BE2C (cell line): ENCODE results near the gene SOWAHB.

Experiments
- DNase-seq: peaks from one replicate; pipeline ENCODE4 v3.0.0-alpha.2; 2020
- H3K27me3 ChIP-seq: fragments of 250-450 bp; sonication (Bioruptor Pico); 2 replicates; pipeline ENCODE4 v1.5.1; 2020; ENCODE audit warnings: mild to moderate bottlenecking
- H3K36me3 ChIP-seq: fragments of 250-450 bp; sonication (Bioruptor Pico); 2 replicates; pipeline ENCODE4 v1.5.1; 2020; ENCODE audit warnings: mild to moderate bottlenecking
- H3K4me1 ChIP-seq: fragments of 250-450 bp; sonication (Bioruptor Pico); 2 replicates; pipeline ENCODE4 v1.5.1; 2020
- H3K4me3 ChIP-seq: 2 replicates; pipeline ENCODE4 v1.5.1; 2011; ENCODE audit warnings: low read depth, low read length
- H3K9me3 ChIP-seq: fragments of 250-450 bp; sonication (Bioruptor Pico); 2 replicates; pipeline ENCODE4 v1.5.1; 2020
- TF ChIP-seq, protein P1 (sequence below): IDR thresholded peaks from 2 replicates; pipeline ENCODE4 v1.5.1; 2012; ENCODE audit warnings: mild to moderate bottlenecking, low read depth, low read length

The SOWAHB gene

DNA sequence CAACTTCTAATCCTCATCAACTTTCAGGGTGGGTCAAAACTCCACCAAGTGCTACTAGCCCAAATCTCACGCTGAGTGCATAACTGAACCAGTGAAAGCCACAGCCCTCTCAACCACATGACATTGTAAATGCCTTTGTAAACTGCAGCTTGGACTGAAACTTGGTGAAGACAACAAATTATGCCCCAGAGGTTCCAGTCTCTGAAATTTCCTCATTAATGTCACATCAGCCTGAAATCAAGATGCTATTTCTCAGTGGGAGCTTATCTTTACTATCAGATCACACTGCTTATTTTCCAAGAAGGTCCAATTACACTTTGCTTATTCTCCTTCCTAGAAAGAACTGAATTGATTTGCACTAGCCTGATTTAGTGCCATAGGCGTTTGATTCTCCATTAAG is 46.6 kb downstream of the SOWAHB start:
- TF ChIP-seq, protein P1, sequence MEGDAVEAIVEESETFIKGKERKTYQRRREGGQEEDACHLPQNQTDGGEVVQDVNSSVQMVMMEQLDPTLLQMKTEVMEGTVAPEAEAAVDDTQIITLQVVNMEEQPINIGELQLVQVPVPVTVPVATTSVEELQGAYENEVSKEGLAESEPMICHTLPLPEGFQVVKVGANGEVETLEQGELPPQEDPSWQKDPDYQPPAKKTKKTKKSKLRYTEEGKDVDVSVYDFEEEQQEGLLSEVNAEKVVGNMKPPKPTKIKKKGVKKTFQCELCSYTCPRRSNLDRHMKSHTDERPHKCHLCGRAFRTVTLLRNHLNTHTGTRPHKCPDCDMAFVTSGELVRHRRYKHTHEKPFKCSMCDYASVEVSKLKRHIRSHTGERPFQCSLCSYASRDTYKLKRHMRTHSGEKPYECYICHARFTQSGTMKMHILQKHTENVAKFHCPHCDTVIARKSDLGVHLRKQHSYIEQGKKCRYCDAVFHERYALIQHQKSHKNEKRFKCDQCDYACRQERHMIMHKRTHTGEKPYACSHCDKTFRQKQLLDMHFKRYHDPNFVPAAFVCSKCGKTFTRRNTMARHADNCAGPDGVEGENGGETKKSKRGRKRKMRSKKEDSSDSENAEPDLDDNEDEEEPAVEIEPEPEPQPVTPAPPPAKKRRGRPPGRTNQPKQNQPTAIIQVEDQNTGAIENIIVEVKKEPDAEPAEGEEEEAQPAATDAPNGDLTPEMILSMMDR: no peak
- Histone ChIP-seq H3K27me3 (no peaks in the 10 kb centered on the region), H3K9me3 (no peaks in the 10 kb centered on the region), H3K4me3 (no peak overlapping the region), H3K4me1 (no peaks in the 10 kb centered on the region), H3K36me3 (no peaks in the 10 kb centered on the region)
- DNase-seq: no peak

DNA sequence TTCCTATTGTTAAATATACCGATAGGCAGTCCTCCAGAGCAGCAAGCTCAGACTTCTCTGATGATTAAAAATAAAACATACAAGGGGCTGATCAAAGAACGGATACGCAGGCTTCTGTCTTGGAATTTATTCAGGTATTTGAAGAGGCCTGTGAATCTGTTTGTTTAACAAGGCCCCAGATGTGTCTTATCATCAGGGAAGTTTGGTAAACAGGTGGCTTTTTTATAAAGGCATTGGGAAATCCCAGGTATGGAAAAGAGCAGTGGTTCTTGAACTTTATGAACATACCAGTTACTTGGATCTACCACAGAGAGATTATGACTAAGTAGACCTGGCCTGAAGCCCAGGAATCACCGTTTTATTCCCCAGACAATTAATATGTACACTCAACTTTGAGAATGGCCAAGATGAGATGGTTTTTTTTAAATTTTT is 47.9 kb downstream of the SOWAHB start:
- DNase-seq: no peak
- Histone ChIP-seq H3K27me3 (no peaks in the 10 kb centered on the region), H3K36me3 (no peaks in the 10 kb centered on the region), H3K4me3 (no peak overlapping the region), H3K9me3 (no peaks in the 10 kb centered on the region), H3K4me1 (no peaks in the 10 kb centered on the region)
- TF ChIP-seq, protein P1: no peak
